NCI-H2196 treated with DMSO at 0.1 percent for 48 hours (cell line): ENCODE data around the gene CSMD2.

Experiments used
- DNase-seq: peaks from one replicate; lab custom pipeline; 2025; ENCODE audit not compliant: unreplicated experiment; lab: John Stamatoyannopoulos, UW

Gene CSMD2

DNA sequence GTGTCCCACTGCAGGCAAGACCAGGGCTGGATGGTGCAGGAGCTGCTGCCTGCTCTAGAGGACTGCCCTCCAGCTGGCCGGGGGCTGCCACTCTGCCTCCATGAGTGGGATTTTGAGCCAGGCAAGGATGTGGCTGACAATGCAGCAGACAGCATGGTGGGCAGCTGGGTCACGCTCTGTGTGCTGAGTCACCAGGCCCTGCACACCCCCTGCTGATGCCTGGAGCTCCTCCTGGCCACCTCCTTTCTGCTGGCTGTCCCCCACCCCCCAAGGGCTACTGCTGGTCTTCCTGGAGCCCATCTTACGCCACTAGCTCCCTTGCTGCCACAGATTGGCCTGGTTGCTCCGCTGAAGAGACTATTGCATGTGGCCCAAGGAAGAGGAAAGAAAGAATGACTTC is 696.5 kb downstream of the CSMD2 start:
- no peak for DNase-seq

DNA sequence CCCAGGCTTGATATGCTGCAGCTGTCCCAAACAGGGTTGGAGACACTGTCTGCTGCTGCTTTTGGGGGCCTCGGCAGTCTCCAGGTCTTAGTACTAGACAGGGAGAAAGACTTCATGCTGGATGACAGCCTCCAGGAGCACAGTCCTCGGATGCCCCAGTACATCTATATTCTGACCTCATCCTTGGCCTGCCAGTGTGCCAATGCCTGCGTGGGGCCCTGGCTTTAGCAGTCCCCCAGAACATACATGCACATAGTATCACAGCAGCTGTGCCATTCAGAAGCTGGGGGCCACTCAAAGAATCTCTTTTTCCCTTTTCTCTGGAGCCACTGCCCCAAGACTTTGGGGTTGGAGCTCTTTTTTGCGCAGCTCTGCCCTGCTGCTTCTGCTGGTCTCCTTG is 697.0 kb downstream of the CSMD2 start:
- no peak for DNase-seq

DNA sequence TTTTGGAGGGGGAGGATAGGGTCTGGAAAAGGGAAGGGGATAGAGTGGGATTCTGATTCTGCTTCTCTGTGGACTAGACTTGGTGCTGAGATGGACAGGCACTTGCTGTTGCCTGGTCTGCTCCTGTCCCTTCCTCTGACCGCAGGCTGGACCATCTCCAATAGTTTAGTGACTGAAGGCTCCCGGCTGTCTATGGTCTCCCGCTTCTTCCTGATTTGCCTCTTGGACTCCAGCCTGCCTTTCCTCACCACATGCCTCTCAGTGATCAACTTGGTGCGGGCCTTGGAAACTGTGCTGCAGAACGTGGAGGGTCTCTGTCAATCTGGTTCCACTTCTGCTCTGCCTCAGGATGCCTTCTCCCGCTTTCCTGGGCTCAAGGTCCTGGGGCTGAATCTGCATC is 698.9 kb downstream of the CSMD2 start:
- DNase-seq: no peak

DNA sequence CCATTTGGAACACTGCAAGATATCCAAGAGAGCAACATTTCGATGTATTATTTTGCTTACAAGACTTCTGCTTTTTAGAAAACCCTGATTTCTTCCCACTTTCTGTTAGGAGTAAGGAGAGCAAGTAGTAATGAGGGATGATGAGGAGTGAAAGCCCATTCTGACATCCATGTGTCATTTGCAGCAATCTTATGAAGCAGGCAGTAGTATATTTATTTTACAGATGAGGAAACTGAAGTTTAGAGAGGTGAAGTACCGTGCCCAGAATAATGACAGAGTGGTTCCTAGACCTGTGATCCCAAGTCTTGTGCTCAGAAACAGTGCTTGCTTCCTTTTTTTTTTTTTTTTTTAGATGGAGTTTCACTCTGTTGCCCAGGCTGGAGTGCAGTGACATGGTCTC is 699.7 kb downstream of the CSMD2 start:
- DNase-seq: no peak

DNA sequence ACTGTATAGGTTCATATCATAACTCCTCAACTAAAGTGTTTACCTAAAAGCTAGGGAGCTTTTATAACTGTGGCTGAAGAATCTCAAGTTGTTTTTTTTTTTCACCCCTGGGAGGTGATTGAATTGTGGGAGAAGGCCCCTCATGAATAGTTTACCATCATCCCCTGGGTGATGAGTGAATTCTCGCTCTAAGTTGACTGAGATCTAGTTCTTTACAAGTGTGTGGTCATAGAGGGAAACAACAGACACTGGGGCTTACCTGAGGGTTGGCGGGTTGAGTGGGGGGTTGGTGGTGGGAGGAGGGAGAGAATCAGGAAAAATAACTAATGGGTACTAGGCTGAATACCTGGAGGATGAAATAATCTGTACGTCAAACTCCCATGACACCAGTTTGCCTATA is 700.5 kb downstream of the CSMD2 start:
- no peak for DNase-seq
